H9 (cell line): ENCODE data around the gene GLIPR1L1. TPM values are rescaled to one million over a fixed set of nuclear protein-coding genes. Genes with fewer than 3 reads are reported as not detected.

ENCODE experiments used
- DNase-seq: peaks from one replicate; pipeline ENCODE4 v3.0.0-alpha.2; 2017
- H2AFZ ChIP-seq: one replicate; pipeline ENCODE4 v1.6.1; 2013; ENCODE audit warnings: mild to moderate bottlenecking, low read length, control low read depth, moderate library complexity
- H2AK5ac ChIP-seq: 2 replicates; pipeline ENCODE4 v1.6.1; 2013; ENCODE audit warnings: low read length, control low read depth, mixed read lengths; ENCODE audit not compliant: insufficient read length
- H2BK120ac ChIP-seq: one replicate; pipeline ENCODE4 v1.6.1; 2013; ENCODE audit warnings: low read depth, mild to moderate bottlenecking, low read length, control low read depth, inconsistent platforms; ENCODE audit not compliant: poor library complexity, severe bottlenecking
- H2BK12ac ChIP-seq: 2 replicates; pipeline ENCODE4 v1.6.1; 2013; ENCODE audit warnings: low read length, control low read depth, mixed read lengths, low read depth; ENCODE audit not compliant: insufficient read length
- H2BK15ac ChIP-seq: 2 replicates; pipeline ENCODE4 v1.6.1; 2013; ENCODE audit warnings: low read depth, low read length, control low read depth
- H2BK20ac ChIP-seq: one replicate; pipeline ENCODE4 v1.6.1; 2013; ENCODE audit warnings: low read depth, mild to moderate bottlenecking, low read length, control low read depth, inconsistent platforms; ENCODE audit not compliant: poor library complexity, severe bottlenecking
- H2BK5ac ChIP-seq: 2 replicates; pipeline ENCODE4 v1.6.1; 2013; ENCODE audit warnings: low read length, control low read depth, mixed read lengths; ENCODE audit not compliant: insufficient read length
- H3K14ac ChIP-seq: 2 replicates; pipeline ENCODE4 v1.6.1; 2013; ENCODE audit warnings: low read length, control low read depth; ENCODE audit not compliant: insufficient read depth
- H3K18ac ChIP-seq: 2 replicates; pipeline ENCODE4 v1.6.1; 2013; ENCODE audit warnings: low read depth, mild to moderate bottlenecking, mixed read lengths, low read length, control low read depth; ENCODE audit not compliant: insufficient read length
- H3K23ac ChIP-seq: 2 replicates; pipeline ENCODE4 v1.6.1; 2013; ENCODE audit warnings: low read length, control low read depth, mixed read lengths, low read depth; ENCODE audit not compliant: insufficient read length
- H3K23me2 ChIP-seq: 2 replicates; pipeline ENCODE4 v1.6.1; 2013; ENCODE audit warnings: low read depth, mild to moderate bottlenecking, mixed read lengths, low read length, control low read depth; ENCODE audit not compliant: insufficient read length, poor library complexity, severe bottlenecking
- H3K27ac ChIP-seq: 2 replicates; pipeline ENCODE4 v1.5.1; 2013; ENCODE audit warnings: low read length, control low read depth, mixed read lengths, low read depth; ENCODE audit not compliant: insufficient read length
- H3K27me3 ChIP-seq: 2 replicates; pipeline ENCODE4 v1.6.1; 2013; ENCODE audit warnings: low read length, control low read depth, inconsistent platforms; ENCODE audit not compliant: insufficient read depth
- H3K4ac ChIP-seq: 2 replicates; pipeline ENCODE4 v1.6.1; 2013; ENCODE audit warnings: low read depth, mild to moderate bottlenecking, control low read depth, inconsistent platforms, low read length, moderate library complexity
- H3K4me1 ChIP-seq: 2 replicates; pipeline ENCODE4 v1.6.1; 2013; ENCODE audit warnings: low read length, control low read depth, inconsistent platforms; ENCODE audit not compliant: insufficient read depth
- H3K4me2 ChIP-seq: 2 replicates; pipeline ENCODE4 v1.6.1; 2013; ENCODE audit warnings: low read length, control low read depth, mixed read lengths; ENCODE audit not compliant: insufficient read length, insufficient read depth
- H3K56ac ChIP-seq: 2 replicates; pipeline ENCODE4 v1.6.1; 2013; ENCODE audit warnings: low read depth, mild to moderate bottlenecking, mixed read lengths, low read length, control low read depth; ENCODE audit not compliant: insufficient read length
- H3K79me1 ChIP-seq: 2 replicates; pipeline ENCODE4 v1.6.1; 2013; ENCODE audit warnings: low read depth, mild to moderate bottlenecking, moderate library complexity, low read length, control low read depth, inconsistent platforms; ENCODE audit not compliant: insufficient read depth, poor library complexity, severe bottlenecking
- H3K79me2 ChIP-seq: 2 replicates; pipeline ENCODE4 v1.6.1; 2013; ENCODE audit warnings: low read length, control low read depth, inconsistent platforms; ENCODE audit not compliant: insufficient read depth
- H3K9ac ChIP-seq: 2 replicates; pipeline ENCODE4 v1.6.1; 2013; ENCODE audit warnings: low read length, control low read depth, mixed read lengths; ENCODE audit not compliant: insufficient read length; ENCODE audit errors: extremely low read depth
- H3K9me3 ChIP-seq: one replicate; pipeline ENCODE4 v1.6.1; 2013; ENCODE audit warnings: low read depth, low read length, inconsistent platforms; ENCODE audit not compliant: control insufficient read depth
- H3T11ph ChIP-seq: one replicate; pipeline ENCODE4 v1.6.1; 2013; ENCODE audit warnings: mild to moderate bottlenecking, low read length, control low read depth, inconsistent platforms
- H4K20me1 ChIP-seq: one replicate; pipeline ENCODE4 v1.6.1; 2013; ENCODE audit not compliant: control insufficient read depth, insufficient read length, insufficient read depth
- H4K5ac ChIP-seq: 2 replicates; pipeline ENCODE4 v1.6.1; 2013; ENCODE audit warnings: low read depth, mild to moderate bottlenecking, mixed read lengths, low read length, control low read depth; ENCODE audit not compliant: insufficient read length
- H4K8ac ChIP-seq: replicated peaks from 2 replicates; pipeline ENCODE4 v1.6.1; 2013; ENCODE audit warnings: low read length, control low read depth, mixed read lengths, low read depth; ENCODE audit not compliant: insufficient read length
- H4K91ac ChIP-seq: 2 replicates; pipeline ENCODE4 v1.6.1; 2013; ENCODE audit warnings: low read depth, mild to moderate bottlenecking, moderate library complexity, mixed read lengths, low read length, control low read depth; ENCODE audit not compliant: insufficient read length
- H3K27ac Mint-ChIP-seq, 3 experiments: 2 replicates in 2 of 3; 3 replicates in 1 of 3; pipeline ENCODE4 v1.8.0; 2020 to 2021; ENCODE audit warnings: mixed read lengths in 3 of 3, mild to moderate bottlenecking in 1 of 3, moderate library complexity in 1 of 3
- H3K27me3 Mint-ChIP-seq: 2 replicates; pipeline ENCODE4 v1.8.0; 2021; ENCODE audit warnings: low read depth, mild to moderate bottlenecking, moderate library complexity, mixed read lengths
- H3K36me3 Mint-ChIP-seq, 3 experiments: 2 replicates in 2 of 3; 3 replicates in 1 of 3; pipeline ENCODE4 v1.8.0; 2020 to 2021; ENCODE audit warnings: low read depth in 3 of 3, mixed read lengths in 3 of 3; ENCODE audit not compliant: insufficient read depth in 1 of 3
- H3K4me1 Mint-ChIP-seq, 2 experiments: 2 replicates each; pipeline ENCODE4 v1.8.0; 2020; ENCODE audit warnings: mixed read lengths in 2 of 2
- H3K4me3 Mint-ChIP-seq, 2 experiments: 2 replicates in 1 of 2; 3 replicates in 1 of 2; pipeline ENCODE4 v1.8.0; 2020 to 2021; ENCODE audit warnings: mild to moderate bottlenecking in 2 of 2, mixed read lengths in 2 of 2, moderate library complexity in 1 of 2
- H3K9me3 Mint-ChIP-seq, 2 experiments: 2 replicates in 1 of 2; 3 replicates in 1 of 2; pipeline ENCODE4 v1.8.0; 2020; ENCODE audit warnings: mild to moderate bottlenecking in 2 of 2, mixed read lengths in 2 of 2, moderate library complexity in 1 of 2
- CTCF ChIP-seq: fragments of 200-600 bp; sonication (generic); conservative IDR thresholded peaks from 3 replicates; pipeline ENCODE4 v1.8.0; 2021; ENCODE audit warnings: antibody characterized with exemption, mild to moderate bottlenecking
- WGBS: extraction: QIAGEN DNeasy Blood & Tissue Kit; methylation state at CpG from one replicate; pipeline ENCODE4 v1.1.7; 2013; ENCODE audit warnings: missing lambda C conversion rate, low lambda C conversion rate, mixed read lengths; ENCODE audit not compliant: insufficient read length; ENCODE audit errors: extremely low coverage; 5-methylcytosine and 5-hydroxymethylcytosine counted together
- total RNA-seq: library from RNA; stranded (reverse); gene quantifications from 2 replicates; pipeline ENCODE4 v1.2.1, GENCODE V29; 2021

GLIPR1L1 gene
- total RNA-seq, 1 experiment from 2014 or later: 1.9 TPM

GRCh38 chr12:75378354-75378753 lies 43.9 kb downstream of the GLIPR1L1 start:
- Histone ChIP-seq H2BK5ac (no peak overlapping the region), H3T11ph (no peak overlapping the region), H2AK5ac (no peak overlapping the region), H3K4me1 (no peaks in the 10 kb centered on the region; the same call in 1 of the 2 replicates), H3K9me3 (no peaks in the 10 kb centered on the region), H3K23me2 (no peaks in the 10 kb centered on the region), H2BK15ac (no peak overlapping the region), H2BK20ac (no peak overlapping the region), H4K91ac (no peak overlapping the region), H4K8ac (no peak overlapping the region), H2BK12ac (no peak overlapping the region), H3K4me2 (no peak overlapping the region), H3K18ac (no peak overlapping the region), H3K79me1 (no peaks in the 10 kb centered on the region), H2AFZ (no peak overlapping the region), H3K14ac (no peak overlapping the region), H3K27me3 (no peaks in the 10 kb centered on the region), H3K23ac (no peak overlapping the region), H4K5ac (no peak overlapping the region), H4K20me1 (no peaks in the 10 kb centered on the region), H2BK120ac (no peak overlapping the region), H3K56ac (no peak overlapping the region), H3K79me2 (no peaks in the 10 kb centered on the region), H3K9ac (no peak overlapping the region), H3K27ac (no peak overlapping the region), H3K4ac (no peak overlapping the region)
- Mint-ChIP-seq H3K4me3 (no peak overlapping the region), H3K27me3 (no peaks in the 10 kb centered on the region), H3K27ac (peak overlapping the region in 2 of 3 experiments; percentile 27 to 76; a peak in 4 of 7 replicates), H3K4me1 (peaks cover 19 to 35% of the 10 kb centered on the region in 2 experiments), H3K36me3 (peaks cover 3 to 12% (median 9%) of the 10 kb centered on the region in 3 experiments; a peak in 4 of 7 replicates), H3K9me3 (peaks cover 0 to 1% of the 10 kb centered on the region in 2 experiments; a peak in 3 of 5 replicates)
- no CpG with 5 or more reads among the region's 1 CpG for WGBS
- DNase-seq: no peak
- no peak for TF ChIP-seq CTCF
